Measurements from ENCODE around the gene KCTD10. TPM values are rescaled to one million over a fixed set of nuclear protein-coding genes. Genes with fewer than 3 reads are reported as not detected.

Gene KCTD10
- polyA plus RNA-seq, 3 donors = 18.1 to 21.0 (median 20.0) TPM

- no peaks in the 10 kb centered on the region for H3K9me3 ChIP-seq (replicated peaks in 1 of 2; ENCODE audit: control insufficient read depth in 1 of 2, insufficient read depth in 1 of 2, low read length in 2 of 2)
- peaks cover 0 to 2% (median 0%) of the 10 kb centered on the region in 7 donors for H3K9me3 Mint-ChIP-seq
- intact Hi-C loops (cut with micrococcal nuclease) = no loop called here
- H3K4me1 ChIP-seq (ENCODE audit: control insufficient read depth in 1 of 2, insufficient read depth in 2 of 2, low read length in 2 of 2) = no peaks in the 10 kb centered on the region
- H3K36me3 Mint-ChIP-seq = no peaks in the 10 kb centered on the region
- H3K4me3 ChIP-seq (replicated peaks in 1 of 3; ENCODE audit: low read depth in 2 of 3, low read length in 3 of 3) = no peak overlapping the region
- H4K20me1 ChIP-seq (ENCODE audit: insufficient read depth, low read length) = no peaks in the 10 kb centered on the region
- no peaks in the 10 kb centered on the region for H3K79me2 ChIP-seq (ENCODE audit: insufficient read depth, low read length)
- 91% methylated on average over 17 of the region's 17 CpGs for WGBS (ENCODE audit: insufficient coverage)
- peaks cover 0 to 8% (median 1%) of the 10 kb centered on the region in 3 donors for H3K27me3 Mint-ChIP-seq (ENCODE audit: low read depth in 3 of 3)
- no peak overlapping the region for H3K27ac Mint-ChIP-seq
- no peaks in the 10 kb centered on the region for H3K27me3 ChIP-seq (ENCODE audit: control insufficient read depth in 2 of 2, insufficient read depth in 2 of 2, low read length in 2 of 2)
- H3K4me2 ChIP-seq (replicated peaks; ENCODE audit: extremely low read depth, low read length, poor library complexity, severe bottlenecking) = no peak overlapping the region
- no peak overlapping the region for H3K9ac ChIP-seq (ENCODE audit: insufficient read depth, low read length, poor library complexity, severe bottlenecking)
- no peak for DNase-seq
- no peak overlapping the region for H2AFZ ChIP-seq (ENCODE audit: insufficient read depth, low read depth, low read length, poor library complexity, severe bottlenecking)
- TF ChIP-seq CTCF (IDR thresholded peaks at IDR 0.05) = no peak
- H3K36me3 ChIP-seq (replicated peaks in 1 of 2; ENCODE audit: control insufficient read depth in 1 of 2, insufficient read depth in 2 of 2, low read length in 2 of 2) = no peaks in the 10 kb centered on the region
- peaks cover 3% of the 10 kb centered on the region for H3K4me1 Mint-ChIP-seq
- no peak overlapping the region for H3K4me3 Mint-ChIP-seq
- no peak overlapping the region for H3K27ac ChIP-seq (ENCODE audit: low read depth in 1 of 2, low read length in 2 of 2)
Observed at GRCh38 chr12:109435428-109436187, 41.5 kb downstream of the KCTD10 start.

GRCh38 chr12:109434582-109434981, 42.5 kb downstream of the KCTD10 start:
- Histone ChIP-seq H3K9ac (ENCODE audit: insufficient read depth, low read length, poor library complexity, severe bottlenecking) (no peak overlapping the region), H3K27ac (ENCODE audit: low read depth in 1 of 2, low read length in 2 of 2) (no peak overlapping the region), H2AFZ (ENCODE audit: insufficient read depth, low read depth, low read length, poor library complexity, severe bottlenecking) (no peak overlapping the region), H3K4me2 (replicated peaks; ENCODE audit: extremely low read depth, low read length, poor library complexity, severe bottlenecking) (no peak overlapping the region), H3K27me3 (ENCODE audit: control insufficient read depth in 2 of 2, insufficient read depth in 2 of 2, low read length in 2 of 2) (no peaks in the 10 kb centered on the region), H3K4me1 (ENCODE audit: control insufficient read depth in 1 of 2, insufficient read depth in 2 of 2, low read length in 2 of 2) (no peaks in the 10 kb centered on the region), H3K79me2 (ENCODE audit: insufficient read depth, low read length) (no peaks in the 10 kb centered on the region), H4K20me1 (ENCODE audit: insufficient read depth, low read length) (no peaks in the 10 kb centered on the region), H3K9me3 (replicated peaks in 1 of 2; ENCODE audit: control insufficient read depth in 1 of 2, insufficient read depth in 1 of 2, low read length in 2 of 2) (no peaks in the 10 kb centered on the region), H3K36me3 (replicated peaks in 1 of 2; ENCODE audit: control insufficient read depth in 1 of 2, insufficient read depth in 2 of 2, low read length in 2 of 2) (no peaks in the 10 kb centered on the region), H3K4me3 (replicated peaks in 1 of 3; ENCODE audit: low read depth in 2 of 3, low read length in 3 of 3) (no peak overlapping the region)
- intact Hi-C loops (cut with micrococcal nuclease) = no loop called here
- H3K27me3 Mint-ChIP-seq (ENCODE audit: low read depth in 3 of 3) = peaks cover 0 to 8% (median 4%) of the 10 kb centered on the region in 3 donors
- peaks cover 0 to 5% (median 2%) of the 10 kb centered on the region in 7 donors for H3K9me3 Mint-ChIP-seq
- H3K4me3 Mint-ChIP-seq = no peak overlapping the region
- TF ChIP-seq CTCF (IDR thresholded peaks at IDR 0.05) = no peak
- WGBS (ENCODE audit: insufficient coverage) = 100% methylated on average over 3 of the region's 7 CpGs
- peaks cover 3% of the 10 kb centered on the region for H3K4me1 Mint-ChIP-seq
- no peak overlapping the region for H3K27ac Mint-ChIP-seq
- DNase-seq = no peak
- H3K36me3 Mint-ChIP-seq = no peaks in the 10 kb centered on the region
